HepG2 (cell line): ENCODE data around the gene USB1.

ENCODE experiments used
- EZH2 ChIP-seq: conservative IDR thresholded peaks from 2 replicates; pipeline ENCODE4 v1.6.1; 2012; ENCODE audit warnings: mild to moderate bottlenecking, low read depth, low read length, moderate library complexity
- JUN ChIP-seq: sonication (generic); formaldehyde crosslinking; IDR thresholded peaks from 2 replicates; pipeline ENCODE4 v1.4.0; 2020; ENCODE audit warnings: mild to moderate bottlenecking, missing genetic modification reagents
- POLR2AphosphoS5 ChIP-seq: IDR thresholded peaks from 2 replicates; pipeline ENCODE4 v1.6.1; 2012; ENCODE audit warnings: low read depth, low read length
- TMF1 ChIP-seq: sonication (generic); formaldehyde crosslinking; IDR thresholded peaks from 2 replicates; pipeline ENCODE4 v1.8.1; 2022; ENCODE audit warnings: low read depth, missing genetic modification reagents
- ZNF616 ChIP-seq: sonication (generic); formaldehyde crosslinking; IDR thresholded peaks from 2 replicates; pipeline ENCODE4 v1.5.0; 2020; ENCODE audit warnings: low read depth, mild to moderate bottlenecking, missing genetic modification reagents
- TF ChIP-seq, protein P1 (sequence below): sonication (generic); formaldehyde crosslinking; IDR thresholded peaks from 2 replicates; pipeline ENCODE4 v1.5.0; 2020; ENCODE audit warnings: mild to moderate bottlenecking, missing genetic modification reagents, moderate library complexity
- TF ChIP-seq, protein P2 (sequence below): sonication (generic); formaldehyde crosslinking; IDR thresholded peaks from 2 replicates; pipeline ENCODE4 v1.4.0; 2020; ENCODE audit warnings: mild to moderate bottlenecking, missing genetic modification reagents
- TF ChIP-seq, protein P3 (sequence below): sonication (generic); formaldehyde crosslinking; IDR thresholded peaks from 2 replicates; pipeline ENCODE4 v1.9.0; 2021; ENCODE audit warnings: mild to moderate bottlenecking, missing genetic modification reagents

DNA sequence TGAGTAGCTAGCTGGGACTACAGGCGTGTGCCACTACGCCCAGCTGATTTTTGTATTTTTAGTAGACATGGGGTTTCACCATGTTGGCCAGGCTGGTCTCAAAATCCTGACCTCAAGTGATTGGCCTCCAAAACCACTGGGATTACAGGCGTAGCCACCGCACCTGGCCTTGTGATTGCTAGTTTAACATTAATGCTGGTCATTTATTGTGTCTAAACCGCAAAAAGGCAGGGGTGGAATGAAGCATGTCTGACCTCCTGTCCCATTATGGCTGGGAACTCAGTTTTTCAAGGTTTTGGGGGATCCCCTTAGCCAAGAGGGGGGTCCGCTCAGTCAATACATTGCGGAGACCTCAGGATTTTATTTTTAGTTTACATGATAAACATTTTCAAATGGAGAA lies 19.6 kb upstream of the USB1 start:
- TF ChIP-seq, protein P1, sequence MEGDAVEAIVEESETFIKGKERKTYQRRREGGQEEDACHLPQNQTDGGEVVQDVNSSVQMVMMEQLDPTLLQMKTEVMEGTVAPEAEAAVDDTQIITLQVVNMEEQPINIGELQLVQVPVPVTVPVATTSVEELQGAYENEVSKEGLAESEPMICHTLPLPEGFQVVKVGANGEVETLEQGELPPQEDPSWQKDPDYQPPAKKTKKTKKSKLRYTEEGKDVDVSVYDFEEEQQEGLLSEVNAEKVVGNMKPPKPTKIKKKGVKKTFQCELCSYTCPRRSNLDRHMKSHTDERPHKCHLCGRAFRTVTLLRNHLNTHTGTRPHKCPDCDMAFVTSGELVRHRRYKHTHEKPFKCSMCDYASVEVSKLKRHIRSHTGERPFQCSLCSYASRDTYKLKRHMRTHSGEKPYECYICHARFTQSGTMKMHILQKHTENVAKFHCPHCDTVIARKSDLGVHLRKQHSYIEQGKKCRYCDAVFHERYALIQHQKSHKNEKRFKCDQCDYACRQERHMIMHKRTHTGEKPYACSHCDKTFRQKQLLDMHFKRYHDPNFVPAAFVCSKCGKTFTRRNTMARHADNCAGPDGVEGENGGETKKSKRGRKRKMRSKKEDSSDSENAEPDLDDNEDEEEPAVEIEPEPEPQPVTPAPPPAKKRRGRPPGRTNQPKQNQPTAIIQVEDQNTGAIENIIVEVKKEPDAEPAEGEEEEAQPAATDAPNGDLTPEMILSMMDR (CRISPR knock-in tag): no peak
- TF ChIP-seq POLR2AphosphoS5 (no peak), JUN (CRISPR knock-in tag) (no peak), EZH2 (no peak), ZNF616 (CRISPR knock-in tag) (no peak), TMF1 (CRISPR knock-in tag) (no peak)
- TF ChIP-seq, protein P2, sequence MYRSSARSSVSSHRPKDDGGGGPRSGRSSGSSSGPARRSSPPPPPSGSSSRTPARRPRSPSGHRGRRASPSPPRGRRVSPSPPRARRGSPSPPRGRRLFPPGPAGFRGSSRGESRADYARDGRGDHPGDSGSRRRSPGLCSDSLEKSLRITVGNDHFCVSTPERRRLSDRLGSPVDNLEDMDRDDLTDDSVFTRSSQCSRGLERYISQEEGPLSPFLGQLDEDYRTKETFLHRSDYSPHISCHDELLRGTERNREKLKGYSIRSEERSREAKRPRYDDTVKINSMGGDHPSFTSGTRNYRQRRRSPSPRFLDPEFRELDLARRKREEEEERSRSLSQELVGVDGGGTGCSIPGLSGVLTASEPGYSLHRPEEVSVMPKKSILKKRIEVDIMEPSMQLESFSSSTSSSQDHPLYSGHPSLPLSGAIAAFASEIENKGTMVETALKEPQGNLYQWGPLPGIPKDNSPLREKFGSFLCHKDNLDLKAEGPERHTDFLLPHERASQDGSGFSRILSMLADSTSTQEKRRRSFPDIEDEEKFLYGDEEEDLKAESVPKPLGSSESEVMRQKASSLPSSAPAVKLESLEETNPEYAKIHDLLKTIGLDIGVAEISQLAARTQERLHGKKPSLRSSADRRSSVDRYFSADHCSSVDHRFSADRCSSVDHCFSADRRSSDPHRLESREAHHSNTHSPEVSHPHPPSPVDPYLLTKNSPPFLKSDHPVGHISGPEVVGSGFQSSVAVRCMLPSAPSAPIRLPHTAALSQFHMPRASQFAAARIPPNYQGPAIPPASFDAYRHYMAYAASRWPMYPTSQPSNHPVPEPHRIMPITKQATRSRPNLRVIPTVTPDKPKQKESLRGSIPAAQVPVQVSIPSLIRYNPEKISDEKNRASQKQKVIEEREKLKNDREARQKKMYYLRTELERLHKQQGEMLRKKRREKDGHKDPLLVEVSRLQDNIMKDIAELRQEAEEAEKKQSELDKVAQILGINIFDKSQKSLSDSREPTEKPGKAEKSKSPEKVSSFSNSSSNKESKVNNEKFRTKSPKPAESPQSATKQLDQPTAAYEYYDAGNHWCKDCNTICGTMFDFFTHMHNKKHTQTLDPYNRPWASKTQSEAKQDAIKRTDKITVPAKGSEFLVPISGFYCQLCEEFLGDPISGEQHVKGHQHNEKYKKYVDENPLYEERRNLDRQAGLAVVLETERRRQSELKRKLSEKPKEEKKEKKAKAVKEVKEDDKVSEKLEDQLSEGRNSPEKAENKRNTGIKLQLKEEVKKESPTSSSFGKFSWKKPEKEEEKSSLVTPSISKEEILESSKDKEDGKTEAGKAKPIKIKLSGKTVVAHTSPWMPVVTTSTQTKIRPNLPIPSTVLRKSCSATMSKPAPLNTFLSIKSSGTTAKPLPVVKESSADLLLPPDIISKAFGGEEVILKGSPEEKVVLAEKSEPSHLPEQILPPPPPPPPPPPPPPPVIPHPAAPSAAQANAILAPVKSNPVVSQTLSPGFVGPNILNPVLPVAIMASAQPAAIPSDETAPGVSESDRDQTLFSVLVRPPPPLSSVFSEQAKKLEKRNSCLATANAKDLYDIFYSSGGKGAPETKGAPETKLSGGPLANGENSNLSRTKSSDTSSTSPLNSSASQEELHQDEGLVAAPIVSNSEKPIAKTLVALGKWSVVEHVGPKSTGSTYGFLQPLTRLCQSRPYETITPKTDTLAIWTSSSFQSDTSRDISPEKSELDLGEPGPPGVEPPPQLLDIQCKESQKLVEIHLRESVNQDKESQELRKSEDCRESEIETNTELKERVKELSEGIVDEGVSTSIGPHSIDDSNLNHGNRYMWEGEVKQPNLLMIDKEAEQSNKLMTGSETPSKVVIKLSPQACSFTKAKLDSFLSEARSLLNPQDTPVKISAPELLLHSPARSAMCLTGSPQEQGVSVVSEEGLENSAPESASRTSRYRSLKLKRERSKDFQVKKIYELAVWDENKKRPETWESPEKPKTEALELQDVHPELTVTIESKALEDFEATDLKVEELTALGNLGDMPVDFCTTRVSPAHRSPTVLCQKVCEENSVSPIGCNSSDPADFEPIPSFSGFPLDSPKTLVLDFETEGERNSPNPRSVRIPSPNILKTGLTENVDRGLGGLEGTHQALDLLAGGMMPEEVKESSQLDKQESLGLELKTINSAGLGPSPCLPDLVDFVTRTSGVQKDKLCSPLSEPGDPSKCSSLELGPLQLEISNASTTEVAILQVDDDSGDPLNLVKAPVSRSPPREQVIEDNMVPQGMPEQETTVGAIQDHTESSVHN: no peak
- TF ChIP-seq, protein P3, sequence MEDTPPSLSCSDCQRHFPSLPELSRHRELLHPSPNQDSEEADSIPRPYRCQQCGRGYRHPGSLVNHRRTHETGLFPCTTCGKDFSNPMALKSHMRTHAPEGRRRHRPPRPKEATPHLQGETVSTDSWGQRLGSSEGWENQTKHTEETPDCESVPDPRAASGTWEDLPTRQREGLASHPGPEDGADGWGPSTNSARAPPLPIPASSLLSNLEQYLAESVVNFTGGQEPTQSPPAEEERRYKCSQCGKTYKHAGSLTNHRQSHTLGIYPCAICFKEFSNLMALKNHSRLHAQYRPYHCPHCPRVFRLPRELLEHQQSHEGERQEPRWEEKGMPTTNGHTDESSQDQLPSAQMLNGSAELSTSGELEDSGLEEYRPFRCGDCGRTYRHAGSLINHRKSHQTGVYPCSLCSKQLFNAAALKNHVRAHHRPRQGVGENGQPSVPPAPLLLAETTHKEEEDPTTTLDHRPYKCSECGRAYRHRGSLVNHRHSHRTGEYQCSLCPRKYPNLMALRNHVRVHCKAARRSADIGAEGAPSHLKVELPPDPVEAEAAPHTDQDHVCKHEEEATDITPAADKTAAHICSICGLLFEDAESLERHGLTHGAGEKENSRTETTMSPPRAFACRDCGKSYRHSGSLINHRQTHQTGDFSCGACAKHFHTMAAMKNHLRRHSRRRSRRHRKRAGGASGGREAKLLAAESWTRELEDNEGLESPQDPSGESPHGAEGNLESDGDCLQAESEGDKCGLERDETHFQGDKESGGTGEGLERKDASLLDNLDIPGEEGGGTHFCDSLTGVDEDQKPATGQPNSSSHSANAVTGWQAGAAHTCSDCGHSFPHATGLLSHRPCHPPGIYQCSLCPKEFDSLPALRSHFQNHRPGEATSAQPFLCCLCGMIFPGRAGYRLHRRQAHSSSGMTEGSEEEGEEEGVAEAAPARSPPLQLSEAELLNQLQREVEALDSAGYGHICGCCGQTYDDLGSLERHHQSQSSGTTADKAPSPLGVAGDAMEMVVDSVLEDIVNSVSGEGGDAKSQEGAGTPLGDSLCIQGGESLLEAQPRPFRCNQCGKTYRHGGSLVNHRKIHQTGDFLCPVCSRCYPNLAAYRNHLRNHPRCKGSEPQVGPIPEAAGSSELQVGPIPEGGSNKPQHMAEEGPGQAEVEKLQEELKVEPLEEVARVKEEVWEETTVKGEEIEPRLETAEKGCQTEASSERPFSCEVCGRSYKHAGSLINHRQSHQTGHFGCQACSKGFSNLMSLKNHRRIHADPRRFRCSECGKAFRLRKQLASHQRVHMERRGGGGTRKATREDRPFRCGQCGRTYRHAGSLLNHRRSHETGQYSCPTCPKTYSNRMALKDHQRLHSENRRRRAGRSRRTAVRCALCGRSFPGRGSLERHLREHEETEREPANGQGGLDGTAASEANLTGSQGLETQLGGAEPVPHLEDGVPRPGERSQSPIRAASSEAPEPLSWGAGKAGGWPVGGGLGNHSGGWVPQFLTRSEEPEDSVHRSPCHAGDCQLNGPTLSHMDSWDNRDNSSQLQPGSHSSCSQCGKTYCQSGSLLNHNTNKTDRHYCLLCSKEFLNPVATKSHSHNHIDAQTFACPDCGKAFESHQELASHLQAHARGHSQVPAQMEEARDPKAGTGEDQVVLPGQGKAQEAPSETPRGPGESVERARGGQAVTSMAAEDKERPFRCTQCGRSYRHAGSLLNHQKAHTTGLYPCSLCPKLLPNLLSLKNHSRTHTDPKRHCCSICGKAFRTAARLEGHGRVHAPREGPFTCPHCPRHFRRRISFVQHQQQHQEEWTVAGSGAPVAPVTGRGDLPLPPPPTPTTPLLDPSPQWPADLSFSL (CRISPR knock-in tag): no peak
